Loucy (cell line): ENCODE results near the gene CAPN10.

ENCODE experiments used
- H2AFZ ChIP-seq: fragments of 200-600 bp; sonication (generic); 2 replicates; pipeline ENCODE4 v1.6.0; 2016; ENCODE audit warnings: antibody characterized with exemption, mild to moderate bottlenecking, low read length, moderate library complexity
- H3F3A ChIP-seq: fragments of 200-600 bp; 2 replicates; pipeline ENCODE4 v1.6.0; 2016; ENCODE audit warnings: antibody characterized with exemption, low read depth, mild to moderate bottlenecking
- H3K27me3 ChIP-seq: fragments of 200-600 bp; sonication (generic); 2 replicates; pipeline ENCODE4 v1.6.1; 2014; ENCODE audit warnings: low read length, mild to moderate bottlenecking; ENCODE audit not compliant: insufficient read depth, poor library complexity, severe bottlenecking
- H3K36me3 ChIP-seq: fragments of 200-600 bp; sonication (generic); 2 replicates; pipeline ENCODE4 v1.6.1; 2016; ENCODE audit warnings: low read length; ENCODE audit not compliant: insufficient read depth
- H3K4me1 ChIP-seq: fragments of 200-600 bp; sonication (generic); 2 replicates; pipeline ENCODE4 v1.5.1; 2014; ENCODE audit warnings: low read length, mild to moderate bottlenecking; ENCODE audit not compliant: insufficient read depth, poor library complexity, severe bottlenecking
- H3K4me2 ChIP-seq: fragments of 200-600 bp; sonication (generic); 2 replicates; pipeline ENCODE4 v1.6.0; 2014; ENCODE audit warnings: antibody characterized with exemption, low read length, low read depth, mild to moderate bottlenecking; ENCODE audit not compliant: poor library complexity, severe bottlenecking
- H3K4me3 ChIP-seq: fragments of 200-600 bp; sonication (generic); 2 replicates; pipeline ENCODE4 v1.5.1; 2014; ENCODE audit warnings: low read length, mild to moderate bottlenecking, mixed read lengths; ENCODE audit not compliant: poor library complexity, severe bottlenecking
- H3K79me2 ChIP-seq: fragments of 200-600 bp; sonication (generic); 2 replicates; pipeline ENCODE4 v1.6.1; 2014; ENCODE audit warnings: low read length; ENCODE audit not compliant: insufficient read depth
- H3K9ac ChIP-seq: fragments of 200-600 bp; sonication (generic); 2 replicates; pipeline ENCODE4 v1.6.0; 2014; ENCODE audit warnings: mild to moderate bottlenecking, low read depth, low read length, moderate library complexity; ENCODE audit not compliant: poor library complexity, severe bottlenecking
- H3K9me2 ChIP-seq: fragments of 200-600 bp; sonication (generic); replicated peaks from 2 replicates; pipeline ENCODE4 v1.6.1; 2016; ENCODE audit warnings: low read depth, low read length, mixed read lengths
- H3K9me3 ChIP-seq: fragments of 200-600 bp; sonication (generic); 2 replicates; pipeline ENCODE4 v1.6.1; 2014; ENCODE audit warnings: mild to moderate bottlenecking, antibody characterized with exemption, low read length, low read depth; ENCODE audit not compliant: insufficient read depth
- H4K20me1 ChIP-seq: fragments of 200-600 bp; sonication (generic); 2 replicates; pipeline ENCODE4 v1.6.0; 2014; ENCODE audit warnings: antibody characterized with exemption, low read length, mild to moderate bottlenecking; ENCODE audit not compliant: insufficient read depth, poor library complexity, severe bottlenecking
- CTCF ChIP-seq: fragments of 200-600 bp; sonication (generic); conservative IDR thresholded peaks from 2 replicates; pipeline ENCODE4 v1.5.1; 2014; ENCODE audit warnings: mild to moderate bottlenecking, antibody characterized with exemption, low read length
- EZH2phosphoT487 ChIP-seq: fragments of 200-600 bp; IDR thresholded peaks from 2 replicates; pipeline ENCODE4 v1.6.1; 2018; ENCODE audit warnings: antibody characterized with exemption, mild to moderate bottlenecking, moderate library complexity, borderline replicate concordance

Gene CAPN10

GRCh38 chr2:240598311-240598911 lies 11.9 kb downstream of the CAPN10 start:
- Histone ChIP-seq H3K4me3 (no peak overlapping the region), H3F3A (no peaks in the 10 kb centered on the region), H3K4me1 (no peaks in the 10 kb centered on the region), H2AFZ (no peak overlapping the region), H3K9me2 (no peaks in the 10 kb centered on the region), H4K20me1 (peaks cover 5% of the 10 kb centered on the region), H3K9me3 (no peaks in the 10 kb centered on the region), H3K9ac (no peak overlapping the region), H3K4me2 (no peak overlapping the region), H3K36me3 (peaks cover 11% of the 10 kb centered on the region; the same call in 1 of the 2 replicates), H3K27me3 (no peaks in the 10 kb centered on the region), H3K79me2 (no peaks in the 10 kb centered on the region)
- no peak for TF ChIP-seq CTCF
- no peak for TF ChIP-seq EZH2phosphoT487

DNA sequence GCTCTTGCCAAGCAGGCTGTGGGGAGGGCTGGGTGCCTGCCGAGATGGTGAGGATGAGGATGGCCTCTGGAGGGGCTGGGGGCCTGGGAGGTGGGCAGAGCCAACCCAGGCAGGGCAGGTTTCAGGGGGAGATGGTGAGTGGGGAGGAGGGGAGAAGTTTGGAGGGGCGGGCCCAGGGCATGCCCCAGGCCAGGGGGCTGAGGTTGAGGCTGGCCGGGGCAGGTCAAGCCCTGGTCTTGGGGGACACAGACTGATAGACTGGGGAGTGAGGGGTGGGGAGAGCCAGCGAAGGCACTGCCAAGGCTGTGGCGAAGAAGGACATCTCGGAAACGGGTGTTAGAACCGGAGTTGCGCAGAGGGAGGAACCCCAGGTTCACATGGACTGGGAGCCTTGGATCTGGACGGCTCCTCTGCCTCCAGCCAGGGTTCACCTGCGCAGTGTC lies 12.6 kb downstream of the CAPN10 start:
- no peaks in the 10 kb centered on the region for H3K27me3 ChIP-seq
- peaks cover 11% of the 10 kb centered on the region; the same call in 1 of the 2 replicates for H3K36me3 ChIP-seq
- peaks cover 5% of the 10 kb centered on the region for H4K20me1 ChIP-seq

GRCh38 chr2:240600451-240600961 lies 14.0 kb downstream of the CAPN10 start:
- no peak overlapping the region for H2AFZ ChIP-seq
- TF ChIP-seq EZH2phosphoT487 (no peak), CTCF (no peak)
- H3K9me2 ChIP-seq: no peaks in the 10 kb centered on the region
- no peaks in the 10 kb centered on the region for H3K79me2 ChIP-seq
- H4K20me1 ChIP-seq: peaks cover 5% of the 10 kb centered on the region
- H3K4me3 ChIP-seq: no peak overlapping the region
- no peaks in the 10 kb centered on the region for H3K9me3 ChIP-seq
- no peak overlapping the region for H3K4me2 ChIP-seq
- H3K4me1 ChIP-seq: no peaks in the 10 kb centered on the region
- no peaks in the 10 kb centered on the region for H3F3A ChIP-seq
- no peak overlapping the region for H3K9ac ChIP-seq
- peaks cover 11% of the 10 kb centered on the region; the same call in 1 of the 2 replicates for H3K36me3 ChIP-seq
- H3K27me3 ChIP-seq: no peaks in the 10 kb centered on the region

More for the DNA sequence above, 12.6 kb downstream of the CAPN10 start:
- Histone ChIP-seq H3K79me2 (no peaks in the 10 kb centered on the region), H3F3A (no peaks in the 10 kb centered on the region), H3K4me1 (no peaks in the 10 kb centered on the region), H3K9me3 (no peaks in the 10 kb centered on the region), H3K4me2 (no peak overlapping the region), H3K4me3 (no peak overlapping the region), H2AFZ (no peak overlapping the region), H3K9ac (no peak overlapping the region), H3K9me2 (no peaks in the 10 kb centered on the region)
- no peak for TF ChIP-seq CTCF
- no peak for TF ChIP-seq EZH2phosphoT487
